H1 (cell line): ENCODE results near the gene NEDD4L.

Experiments
- EZH2 ChIP-seq: fragments of 200-600 bp; sonication (generic); IDR thresholded peaks from 2 replicates; pipeline ENCODE4 v1.7.1; 2012; ENCODE audit warnings: low read depth, mild to moderate bottlenecking, moderate library complexity, low read length, inconsistent platforms; ENCODE audit not compliant: severe bottlenecking
- SUZ12 ChIP-seq: fragments of 200-600 bp; sonication (generic); IDR thresholded peaks from 2 replicates; pipeline ENCODE4 v1.6.1; 2012; ENCODE audit warnings: mild to moderate bottlenecking, inconsistent platforms, low read length, moderate library complexity, mixed read lengths
- TF ChIP-seq, protein P1 (sequence below): IDR thresholded peaks from 2 replicates; pipeline ENCODE4 v1.6.1; 2012; ENCODE audit warnings: inconsistent platforms
- TF ChIP-seq, protein P2 (sequence below), 3 experiments: IDR thresholded peaks; 1 replicate in 2 of 3; 2 replicates in 1 of 3; pipeline versions ENCODE4 v1.5.1 to v1.6.1; 2011; ENCODE audit warnings: low read length in 3 of 3, mild to moderate bottlenecking in 3 of 3, inconsistent platforms in 2 of 3, low read depth in 1 of 3, moderate library complexity in 1 of 3; ENCODE audit not compliant: insufficient read depth in 1 of 3; ENCODE audit errors: control extremely low read depth in 1 of 3

DNA sequence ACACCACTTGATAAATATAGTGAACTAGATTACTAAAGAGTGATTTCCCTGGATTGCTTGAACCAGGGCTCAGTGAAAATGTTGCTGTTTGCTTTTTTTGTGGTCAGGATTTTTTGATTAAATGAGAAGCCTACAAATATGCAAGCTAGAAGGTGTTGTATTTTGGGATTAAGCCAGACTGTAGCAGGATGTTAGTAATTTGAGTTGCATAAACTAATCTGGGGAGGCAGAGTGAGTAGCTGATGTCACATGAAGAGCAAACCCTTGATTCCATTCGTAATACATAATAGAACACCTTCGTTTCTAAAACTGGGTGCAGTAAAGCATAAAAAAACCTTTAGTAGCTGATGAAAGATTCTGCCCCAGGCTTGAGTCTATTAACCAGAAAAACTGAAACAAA lies 32.0 kb downstream of the NEDD4L start:
- TF ChIP-seq, protein P1, sequence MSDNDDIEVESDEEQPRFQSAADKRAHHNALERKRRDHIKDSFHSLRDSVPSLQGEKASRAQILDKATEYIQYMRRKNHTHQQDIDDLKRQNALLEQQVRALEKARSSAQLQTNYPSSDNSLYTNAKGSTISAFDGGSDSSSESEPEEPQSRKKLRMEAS: no peak
- TF ChIP-seq EZH2 (no peak), SUZ12 (no peak)
- TF ChIP-seq, protein P2, sequence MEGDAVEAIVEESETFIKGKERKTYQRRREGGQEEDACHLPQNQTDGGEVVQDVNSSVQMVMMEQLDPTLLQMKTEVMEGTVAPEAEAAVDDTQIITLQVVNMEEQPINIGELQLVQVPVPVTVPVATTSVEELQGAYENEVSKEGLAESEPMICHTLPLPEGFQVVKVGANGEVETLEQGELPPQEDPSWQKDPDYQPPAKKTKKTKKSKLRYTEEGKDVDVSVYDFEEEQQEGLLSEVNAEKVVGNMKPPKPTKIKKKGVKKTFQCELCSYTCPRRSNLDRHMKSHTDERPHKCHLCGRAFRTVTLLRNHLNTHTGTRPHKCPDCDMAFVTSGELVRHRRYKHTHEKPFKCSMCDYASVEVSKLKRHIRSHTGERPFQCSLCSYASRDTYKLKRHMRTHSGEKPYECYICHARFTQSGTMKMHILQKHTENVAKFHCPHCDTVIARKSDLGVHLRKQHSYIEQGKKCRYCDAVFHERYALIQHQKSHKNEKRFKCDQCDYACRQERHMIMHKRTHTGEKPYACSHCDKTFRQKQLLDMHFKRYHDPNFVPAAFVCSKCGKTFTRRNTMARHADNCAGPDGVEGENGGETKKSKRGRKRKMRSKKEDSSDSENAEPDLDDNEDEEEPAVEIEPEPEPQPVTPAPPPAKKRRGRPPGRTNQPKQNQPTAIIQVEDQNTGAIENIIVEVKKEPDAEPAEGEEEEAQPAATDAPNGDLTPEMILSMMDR (IDR thresholded peaks at IDR 0.05; ENCODE audit: control extremely low read depth in 1 of 3, insufficient read depth in 1 of 3, low read depth in 1 of 3, low read length in 3 of 3): no peak
